ENCODE results near the gene PA2G4.

Gene PA2G4

GRCh38 chr12:56143870-56144269, 39.5 kb downstream of the PA2G4 start:
- Histone ChIP-seq H3K4me2 (ENCODE audit: low read length) (no peak overlapping the region), H3K36me3 (replicated peaks; ENCODE audit: low read depth, low read length) (peaks cover 45% of the 10 kb centered on the region), H3K4me3 (ENCODE audit: low read length) (no peak overlapping the region), H3K9me3 (ENCODE audit: insufficient read depth, low read length) (no peaks in the 10 kb centered on the region), H2AFZ (ENCODE audit: low read depth, low read length) (no peak overlapping the region), H3K27ac (ENCODE audit: low read length) (no peak overlapping the region), H3K27me3 (ENCODE audit: low read depth, low read length) (no peaks in the 10 kb centered on the region), H4K20me1 (ENCODE audit: insufficient read depth, low read length) (no peaks in the 10 kb centered on the region), H3K79me2 (ENCODE audit: low read length) (no peaks in the 10 kb centered on the region), H3K9ac (ENCODE audit: low read length) (no peak overlapping the region), H3K4me1 (ENCODE audit: low read length) (no peaks in the 10 kb centered on the region)
- TF ChIP-seq EZH2phosphoT487 (IDR thresholded peaks at IDR 0.05; ENCODE audit: low read depth): no peak
- TF ChIP-seq, protein P1, sequence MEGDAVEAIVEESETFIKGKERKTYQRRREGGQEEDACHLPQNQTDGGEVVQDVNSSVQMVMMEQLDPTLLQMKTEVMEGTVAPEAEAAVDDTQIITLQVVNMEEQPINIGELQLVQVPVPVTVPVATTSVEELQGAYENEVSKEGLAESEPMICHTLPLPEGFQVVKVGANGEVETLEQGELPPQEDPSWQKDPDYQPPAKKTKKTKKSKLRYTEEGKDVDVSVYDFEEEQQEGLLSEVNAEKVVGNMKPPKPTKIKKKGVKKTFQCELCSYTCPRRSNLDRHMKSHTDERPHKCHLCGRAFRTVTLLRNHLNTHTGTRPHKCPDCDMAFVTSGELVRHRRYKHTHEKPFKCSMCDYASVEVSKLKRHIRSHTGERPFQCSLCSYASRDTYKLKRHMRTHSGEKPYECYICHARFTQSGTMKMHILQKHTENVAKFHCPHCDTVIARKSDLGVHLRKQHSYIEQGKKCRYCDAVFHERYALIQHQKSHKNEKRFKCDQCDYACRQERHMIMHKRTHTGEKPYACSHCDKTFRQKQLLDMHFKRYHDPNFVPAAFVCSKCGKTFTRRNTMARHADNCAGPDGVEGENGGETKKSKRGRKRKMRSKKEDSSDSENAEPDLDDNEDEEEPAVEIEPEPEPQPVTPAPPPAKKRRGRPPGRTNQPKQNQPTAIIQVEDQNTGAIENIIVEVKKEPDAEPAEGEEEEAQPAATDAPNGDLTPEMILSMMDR (IDR thresholded peaks at IDR 0.05; ENCODE audit: low read depth, low read length): no peak

- peaks cover 41% of the 10 kb centered on the region for H3K36me3 ChIP-seq (replicated peaks; ENCODE audit: low read depth, low read length)
- H2AFZ ChIP-seq (ENCODE audit: low read depth, low read length): no peak overlapping the region
Observed at GRCh38 chr12:56145217-56145616, 40.9 kb downstream of the PA2G4 start.

GRCh38 chr12:56146492-56147460, 42.4 kb downstream of the PA2G4 start:
- no peak overlapping the region for H3K9ac ChIP-seq (ENCODE audit: low read length)
- no peak overlapping the region for H3K4me2 ChIP-seq (ENCODE audit: low read length)
- TF ChIP-seq, protein P1 (IDR thresholded peaks at IDR 0.05; ENCODE audit: low read depth, low read length): no peak
- no peak for TF ChIP-seq EZH2phosphoT487 (IDR thresholded peaks at IDR 0.05; ENCODE audit: low read depth)
- H3K27me3 ChIP-seq (ENCODE audit: low read depth, low read length): no peaks in the 10 kb centered on the region
- peaks cover 4% of the 10 kb centered on the region; the same call in 1 of the 2 replicates for H3K79me2 ChIP-seq (ENCODE audit: low read length)
- peaks cover 3% of the 10 kb centered on the region; the same call in 1 of the 2 replicates for H3K4me1 ChIP-seq (ENCODE audit: low read length)
- H3K36me3 ChIP-seq (replicated peaks; ENCODE audit: low read depth, low read length): peaks cover 33% of the 10 kb centered on the region
- H3K4me3 ChIP-seq (ENCODE audit: low read length): no peak overlapping the region
- H2AFZ ChIP-seq (ENCODE audit: low read depth, low read length): no peak overlapping the region
- H3K9me3 ChIP-seq (ENCODE audit: insufficient read depth, low read length): no peaks in the 10 kb centered on the region
- H4K20me1 ChIP-seq (ENCODE audit: insufficient read depth, low read length): no peaks in the 10 kb centered on the region
- no peak overlapping the region for H3K27ac ChIP-seq (ENCODE audit: low read length)

More at GRCh38 chr12:56145217-56145616, 40.9 kb downstream of the PA2G4 start:
- no peak overlapping the region for H3K4me3 ChIP-seq (ENCODE audit: low read length)
- no peaks in the 10 kb centered on the region for H4K20me1 ChIP-seq (ENCODE audit: insufficient read depth, low read length)
- no peak overlapping the region for H3K9ac ChIP-seq (ENCODE audit: low read length)
- TF ChIP-seq, protein P1 (IDR thresholded peaks at IDR 0.05; ENCODE audit: low read depth, low read length): no peak
- TF ChIP-seq EZH2phosphoT487 (IDR thresholded peaks at IDR 0.05; ENCODE audit: low read depth): no peak
- no peaks in the 10 kb centered on the region for H3K27me3 ChIP-seq (ENCODE audit: low read depth, low read length)
- H3K9me3 ChIP-seq (ENCODE audit: insufficient read depth, low read length): no peaks in the 10 kb centered on the region
- H3K79me2 ChIP-seq (ENCODE audit: low read length): no peaks in the 10 kb centered on the region
- no peak overlapping the region for H3K4me2 ChIP-seq (ENCODE audit: low read length)
- H3K4me1 ChIP-seq (ENCODE audit: low read length): no peaks in the 10 kb centered on the region
- H3K27ac ChIP-seq (ENCODE audit: low read length): no peak overlapping the region

DNA sequence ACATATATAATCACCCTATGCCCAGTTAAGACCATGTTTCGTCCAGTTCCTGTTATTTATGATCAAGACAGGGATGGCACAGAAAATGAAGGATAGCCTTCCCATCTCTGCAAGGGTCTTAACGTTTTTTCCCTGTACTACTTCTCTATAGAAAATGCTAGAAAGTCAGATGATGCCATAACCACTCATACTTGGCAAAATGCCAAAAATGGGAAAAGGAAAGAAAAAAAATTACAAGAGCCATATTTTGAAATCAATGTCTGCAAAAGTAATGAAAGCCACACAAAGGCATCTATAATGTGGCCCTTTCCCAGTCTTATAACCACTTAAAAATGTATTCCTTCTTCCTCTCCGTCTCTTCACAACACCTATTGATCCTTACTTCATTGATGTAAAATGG, 46.2 kb downstream of the PA2G4 start:
- Histone ChIP-seq H3K4me3 (ENCODE audit: low read length) (no peak overlapping the region), H4K20me1 (ENCODE audit: insufficient read depth, low read length) (no peaks in the 10 kb centered on the region), H2AFZ (ENCODE audit: low read depth, low read length) (no peak overlapping the region), H3K4me1 (ENCODE audit: low read length) (peaks cover 11% of the 10 kb centered on the region), H3K9me3 (ENCODE audit: insufficient read depth, low read length) (no peaks in the 10 kb centered on the region), H3K27ac (ENCODE audit: low read length) (no peak overlapping the region), H3K9ac (ENCODE audit: low read length) (no peak overlapping the region), H3K4me2 (ENCODE audit: low read length) (no peak overlapping the region), H3K79me2 (ENCODE audit: low read length) (peaks cover 8% of the 10 kb centered on the region; the same call in 1 of the 2 replicates), H3K36me3 (replicated peaks; ENCODE audit: low read depth, low read length) (no peaks in the 10 kb centered on the region), H3K27me3 (ENCODE audit: low read depth, low read length) (no peaks in the 10 kb centered on the region)
- TF ChIP-seq EZH2phosphoT487 (IDR thresholded peaks at IDR 0.05; ENCODE audit: low read depth): no peak
- TF ChIP-seq, protein P1 (IDR thresholded peaks at IDR 0.05; ENCODE audit: low read depth, low read length): no peak

All from OCI-LY3 (cell line).